Panc1 (cell line): Measurements from ENCODE around the gene ACSS3. TPM values are rescaled to one million over a fixed set of nuclear protein-coding genes. Genes with fewer than 3 reads are reported as not detected.

Experiments used
- ATAC-seq: fragments of 200-7000 bp; cut with Tn5 transposase; 2 replicates; pipeline ENCODE4 v1.9.1; 2020; ENCODE audit warnings: mild to moderate bottlenecking, moderate library complexity
- BruUV-seq: library from RNA; stranded (reverse); fragments of 400-500 nt; replicated peaks from 2 replicates; lab custom pipeline; 2021; lab: Mats Ljungman, UMichigan
- CTCF ChIA-PET: fragments of 300-600 bp; sonication (Branson Sonifier 250); formaldehyde crosslinking; loops from one replicate; lab custom pipeline; 2022; ENCODE audit warnings: antibody characterized with exemption; lab: Charles Lee
- POLR2A ChIA-PET: fragments of 300-600 bp; sonication (Branson Sonifier 250); formaldehyde crosslinking; loops from one replicate; lab custom pipeline; 2022; ENCODE audit warnings: antibody characterized with exemption; lab: Charles Lee
- DNase-seq: peaks from one replicate; pipeline ENCODE4 v3.0.0-alpha.2; 2010; ENCODE audit warnings: low read depth, low spot score
- H3K27ac ChIP-seq: 2 replicates; pipeline ENCODE4 v1.5.1; 2011; ENCODE audit warnings: mild to moderate bottlenecking, low read length, inconsistent platforms
- H3K27me3 ChIP-seq: fragments of 200-500 bp; sonication (Bioruptor generic); 2 replicates; pipeline ENCODE4 v1.6.0; 2014; ENCODE audit warnings: low read length, inconsistent platforms; ENCODE audit not compliant: control insufficient read depth, insufficient read depth
- H3K36me3 ChIP-seq: fragments of 200-500 bp; sonication (Bioruptor generic); 2 replicates; pipeline ENCODE4 v1.5.1; 2014; ENCODE audit warnings: inconsistent platforms, mild to moderate bottlenecking, low read length, moderate library complexity; ENCODE audit not compliant: control insufficient read depth, insufficient read depth
- H3K4me1 ChIP-seq: 2 replicates; pipeline ENCODE4 v1.5.1; 2011; ENCODE audit warnings: inconsistent platforms, mild to moderate bottlenecking, low read length, moderate library complexity; ENCODE audit not compliant: control insufficient read depth, insufficient read depth
- H3K4me3 ChIP-seq, 2 experiments: 2 replicates each; pipeline ENCODE4 v1.5.1; 2011 to 2012; ENCODE audit warnings: low read depth in 2 of 2, low read length in 2 of 2, mild to moderate bottlenecking in 2 of 2, inconsistent platforms in 1 of 2, moderate library complexity in 1 of 2
- H3K9me3 ChIP-seq: fragments of 200-500 bp; sonication (Bioruptor generic); 2 replicates; pipeline ENCODE4 v1.5.1; 2014; ENCODE audit warnings: low read depth, mild to moderate bottlenecking, inconsistent platforms, low read length, moderate library complexity; ENCODE audit not compliant: control insufficient read depth, insufficient read depth
- CTCF ChIP-seq: fragments of 450-650 bp; IDR thresholded peaks from 2 replicates; pipeline ENCODE4 v1.5.1; 2017; ENCODE audit warnings: mild to moderate bottlenecking
- POLR2AphosphoS5 ChIP-seq: IDR thresholded peaks from 2 replicates; pipeline ENCODE4 v1.6.1; 2012; ENCODE audit warnings: mild to moderate bottlenecking, low read depth, low read length, moderate library complexity
- REST ChIP-seq, 2 experiments: IDR thresholded peaks; 2 replicates each; pipeline ENCODE4 v1.6.1; 2011 to 2012; ENCODE audit warnings: low read depth in 2 of 2, control low read depth in 1 of 2, low read length in 1 of 2, mild to moderate bottlenecking in 1 of 2, moderate library complexity in 1 of 2; ENCODE audit not compliant: insufficient read depth in 1 of 2
- SIN3A ChIP-seq: IDR thresholded peaks from 2 replicates; pipeline ENCODE4 v1.6.1; 2012; ENCODE audit warnings: low read depth, mild to moderate bottlenecking, low read length, moderate library complexity, borderline replicate concordance; ENCODE audit not compliant: insufficient read depth
- TCF7L2 ChIP-seq: IDR thresholded peaks from 2 replicates; pipeline ENCODE4 v1.6.1; 2011; ENCODE audit warnings: mild to moderate bottlenecking, low read depth, low read length, inconsistent platforms
- in situ Hi-C: cut with HindIII; loops from 2 replicates; pipeline ENCODE4 v1.10.0; 2016; ENCODE audit warnings: low sequenced_read_pairs, low pct_unique_long_range_greater_than_20kb
- intact Hi-C: fragments of 100-400 bp; cut with micrococcal nuclease; formaldehyde crosslinking; loops from one replicate; pipeline ENCODE4 v1.10.0; 2022; ENCODE audit not compliant: unreplicated experiment
- total RNA-seq: library from RNA; stranded (reverse); gene quantifications from one replicate; pipeline ENCODE4 v1.2.1, GENCODE V29; 2021; ENCODE audit not compliant: unreplicated experiment

The ACSS3 gene
- total RNA-seq, 1 experiment from 2014 or later, result 0.10 TPM

DNA sequence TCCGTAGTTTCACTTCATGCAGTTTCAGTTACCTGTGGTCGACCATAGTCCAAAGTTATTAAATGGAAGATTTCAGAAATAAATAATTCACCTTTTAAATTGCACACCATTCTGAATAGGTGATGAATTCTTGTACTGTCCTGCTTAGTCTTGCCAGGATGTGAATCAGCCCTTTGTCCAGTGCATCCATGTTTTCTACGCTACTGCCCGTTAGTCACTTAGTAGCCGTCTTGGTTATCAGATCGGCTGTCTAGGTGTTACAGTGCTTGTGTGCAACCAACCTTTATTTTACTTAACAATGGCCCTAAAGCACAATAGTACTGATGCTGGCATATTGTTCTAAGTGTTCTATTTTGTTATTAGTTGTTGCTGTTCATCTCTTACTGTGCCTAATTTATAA lies 146.7 kb downstream of the ACSS3 start:
- DNase-seq (no peak), ATAC-seq (no peak)
- TF ChIP-seq POLR2AphosphoS5 (no peak), SIN3A (no peak), CTCF (no peak), TCF7L2 (no peak), REST (IDR thresholded peaks at IDR 0.05; ENCODE audit: insufficient read depth in 1 of 2, low read depth in 2 of 2, low read length in 1 of 2) (no peak)
- no peaks in the 10 kb centered on the region for H3K27me3 ChIP-seq
- intact Hi-C loops (no loop called here), in situ Hi-C loops (no loop called here)
- no peaks in the 10 kb centered on the region for H3K36me3 ChIP-seq
- H3K4me1 ChIP-seq, result no peaks in the 10 kb centered on the region
- ChIA-PET POLR2A (no interaction called here), CTCF (no interaction called here)
- H3K27ac ChIP-seq, result no peak overlapping the region
- no peak overlapping the region for H3K4me3 ChIP-seq
- H3K9me3 ChIP-seq, result no peaks in the 10 kb centered on the region
- no TSS peak for BruUV-seq

GRCh38 chr12:81229759-81230158 lies 151.9 kb downstream of the ACSS3 start:
- TF ChIP-seq CTCF (no peak), REST (IDR thresholded peaks at IDR 0.05; ENCODE audit: insufficient read depth in 1 of 2, low read depth in 2 of 2, low read length in 1 of 2) (no peak), POLR2AphosphoS5 (no peak), SIN3A (no peak), TCF7L2 (no peak)
- DNase-seq (no peak), ATAC-seq (no peak)
- POLR2A ChIA-PET, result no interaction called here
- no TSS peak for BruUV-seq
- H3K36me3 ChIP-seq, result no peaks in the 10 kb centered on the region
- H3K27me3 ChIP-seq, result no peaks in the 10 kb centered on the region; the same call in 1 of the 2 replicates
- H3K4me1 ChIP-seq, result no peaks in the 10 kb centered on the region
- intact Hi-C loops (no loop called here), in situ Hi-C loops (no loop called here)
- H3K4me3 ChIP-seq, result no peak overlapping the region
- CTCF ChIA-PET, result no interaction called here
- no peak overlapping the region for H3K27ac ChIP-seq
- no peaks in the 10 kb centered on the region for H3K9me3 ChIP-seq
